HG02938 (cell line): ENCODE results near the gene ZNF593OS.
A peak's percentile ranks its signal among the peaks of the same experiment; 100 is the strongest.

Experiments used
- ATAC-seq: cut with Tn5 transposase; IDR thresholded peaks from one replicate; pipeline ENCODE4 v1.9.1; 2021; ENCODE audit warnings: mild to moderate bottlenecking, moderate library complexity; ENCODE audit not compliant: unreplicated experiment

Gene ZNF593OS

GRCh38 chr1:26184883-26185282, 13.3 kb upstream of the ZNF593OS start:
- no peak for ATAC-seq

GRCh38 chr1:26184086-26184485, 12.5 kb upstream of the ZNF593OS start:
- ATAC-seq = no peak

GRCh38 chr1:26182383-26182696, 10.7 kb upstream of the ZNF593OS start:
- ATAC-seq = no peak

GRCh38 chr1:26181586-26182382, 10.2 kb upstream of the ZNF593OS start:
- no peak for ATAC-seq

- ATAC-seq = no peak
Observed at GRCh38 chr1:26180010-26180506, 8.4 kb upstream of the ZNF593OS start.

- ATAC-seq = no peak
Observed at GRCh38 chr1:26177182-26177684, 5.6 kb upstream of the ZNF593OS start, which contains the start of gene CNKSR1. TSS of gene CNKSR1 (plus strand) at chr1:26177491. CDS start at chr1:26177548, 57 bp downstream.

- ATAC-seq = no peak
Observed at GRCh38 chr1:26175346-26175745, 3.7 kb upstream of the ZNF593OS start.

- no peak for ATAC-seq
Observed at GRCh38 chr1:26170472-26170821, 1.2 kb downstream of the ZNF593OS start.

- ATAC-seq = peak; percentile 77
Observed at GRCh38 chr1:26169669-26170471, 1.8 kb downstream of the ZNF593OS start, which contains the start of gene ZNF593. TSS of gene ZNF593 (plus strand) at chr1:26169908. CDS start at chr1:26169984, 76 bp downstream.

GRCh38 chr1:26169198-26169554, 2.5 kb downstream of the ZNF593OS start:
- ATAC-seq = no peak

GRCh38 chr1:26168410-26169197, 3.0 kb downstream of the ZNF593OS start, which contains the start of gene C1orf232:
TSS of gene C1orf232 (minus strand) at chr1:26168963. CDS start at chr1:26168499, 464 bp downstream.
- ATAC-seq = no peak

GRCh38 chr1:26166719-26167281, 4.8 kb downstream of the ZNF593OS start:
- no peak for ATAC-seq

- ATAC-seq = no peak
Observed at GRCh38 chr1:26164861-26165842, 6.5 kb downstream of the ZNF593OS start.

- no peak for ATAC-seq
Observed at GRCh38 chr1:26164036-26164860, 7.4 kb downstream of the ZNF593OS start.

GRCh38 chr1:26163684-26164035, 8.0 kb downstream of the ZNF593OS start:
- ATAC-seq = no peak

- ATAC-seq = no peak
Observed at GRCh38 chr1:26162220-26162709, 9.4 kb downstream of the ZNF593OS start.

- no peak for ATAC-seq
Observed at GRCh38 chr1:26161415-26162219, 10.0 kb downstream of the ZNF593OS start.
